GM04503 (cell line): Measurements from ENCODE around the gene ANAPC16.
"Not testable (repeated sequence)": the region's sequence is repeated elsewhere in the genome, so short reads cannot be mapped to it uniquely, and the experiment has no call there.

Experiments used
- DNase-seq: peaks from one replicate; pipeline ENCODE4 v3.0.0-alpha.2; 2012; ENCODE audit warnings: low read depth

ANAPC16 gene

DNA sequence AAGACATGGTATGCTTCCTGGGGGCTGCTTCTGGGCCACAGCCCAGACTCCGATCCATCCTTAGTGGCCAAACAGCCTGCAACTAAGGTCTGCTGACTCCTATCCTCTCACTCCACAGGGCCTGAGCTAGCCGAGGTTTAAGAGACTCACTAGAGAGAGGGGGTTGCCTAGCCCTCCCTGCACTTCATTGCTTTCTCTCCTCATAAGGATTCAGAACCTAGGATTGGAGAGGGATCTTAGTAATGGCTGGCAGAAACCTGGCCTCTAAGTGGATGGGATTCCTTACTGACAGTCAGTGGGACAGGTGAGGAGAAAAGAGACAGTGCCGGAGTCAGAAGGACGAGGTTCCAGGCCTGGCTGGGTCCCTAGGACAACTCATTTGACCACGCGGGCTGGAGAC, 49.7 kb downstream of the ANAPC16 start:
- DNase-seq = no peak

GRCh38 chr10:72265990-72266865, 50.4 kb downstream of the ANAPC16 start:
- no peak for DNase-seq

GRCh38 chr10:72267381-72267780, 51.6 kb downstream of the ANAPC16 start:
- DNase-seq = no peak

DNA sequence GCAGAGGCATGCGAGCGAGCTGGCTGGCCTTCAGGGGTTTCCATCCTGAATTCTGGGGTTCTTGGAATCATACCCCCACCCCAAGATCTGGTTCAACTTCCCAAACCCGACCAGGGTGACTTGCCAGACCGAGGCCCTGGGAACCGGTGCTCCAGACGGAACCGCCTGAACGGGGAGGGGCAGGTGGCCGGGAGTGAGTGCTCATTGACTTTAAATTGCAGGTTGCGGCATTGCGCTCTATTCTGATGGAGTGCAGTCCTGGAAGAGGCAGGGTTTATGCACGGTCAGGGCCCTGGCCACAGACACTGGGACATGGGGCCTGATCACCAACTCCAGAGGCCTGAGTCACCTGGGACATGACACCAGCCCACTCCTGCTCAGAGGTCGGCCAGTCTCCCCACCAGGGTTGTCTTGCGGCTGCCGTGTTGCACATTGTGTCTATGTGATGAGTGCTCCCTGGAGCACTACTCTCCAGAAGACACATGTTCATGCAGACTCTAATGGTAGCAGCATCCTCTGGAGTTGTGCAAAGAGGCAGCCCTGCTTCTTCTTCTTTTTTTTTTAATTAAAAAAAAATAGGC, 52.1 kb downstream of the ANAPC16 start:
- no peak for DNase-seq

- not testable (repeated sequence) for DNase-seq
Measured at GRCh38 chr10:72268475-72269200, 52.8 kb downstream of the ANAPC16 start.

GRCh38 chr10:72270607-72271281, 54.9 kb downstream of the ANAPC16 start:
- no peak for DNase-seq

GRCh38 chr10:72272689-72273409, 57.0 kb downstream of the ANAPC16 start:
- peak; percentile 94 for DNase-seq

- peak; percentile 92 for DNase-seq
Measured at GRCh38 chr10:72273410-72274212, 57.8 kb downstream of the ANAPC16 start, which contains the start of gene DDIT4. Gene DDIT4 (plus strand): TSS chr10:72273924. CDS start chr10:72274217, 293 bp downstream.

DNA sequence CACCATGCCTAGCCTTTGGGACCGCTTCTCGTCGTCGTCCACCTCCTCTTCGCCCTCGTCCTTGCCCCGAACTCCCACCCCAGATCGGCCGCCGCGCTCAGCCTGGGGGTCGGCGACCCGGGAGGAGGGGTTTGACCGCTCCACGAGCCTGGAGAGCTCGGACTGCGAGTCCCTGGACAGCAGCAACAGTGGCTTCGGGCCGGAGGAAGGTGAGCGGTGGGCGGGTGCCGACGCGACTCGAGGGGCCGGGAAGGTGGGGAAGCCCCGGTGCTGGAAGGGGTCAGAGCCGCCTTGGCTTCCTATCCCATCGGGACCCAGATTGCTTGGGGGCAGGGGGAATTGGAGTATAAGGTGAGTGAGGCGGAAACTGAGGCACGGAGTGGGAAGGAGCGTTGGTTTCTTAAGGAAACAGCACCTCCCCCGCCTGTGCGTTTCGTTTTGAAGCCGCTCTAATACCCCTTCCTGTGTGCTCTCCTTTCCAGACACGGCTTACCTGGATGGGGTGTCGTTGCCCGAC, 58.5 kb downstream of the ANAPC16 start:
- no peak for DNase-seq

DNA sequence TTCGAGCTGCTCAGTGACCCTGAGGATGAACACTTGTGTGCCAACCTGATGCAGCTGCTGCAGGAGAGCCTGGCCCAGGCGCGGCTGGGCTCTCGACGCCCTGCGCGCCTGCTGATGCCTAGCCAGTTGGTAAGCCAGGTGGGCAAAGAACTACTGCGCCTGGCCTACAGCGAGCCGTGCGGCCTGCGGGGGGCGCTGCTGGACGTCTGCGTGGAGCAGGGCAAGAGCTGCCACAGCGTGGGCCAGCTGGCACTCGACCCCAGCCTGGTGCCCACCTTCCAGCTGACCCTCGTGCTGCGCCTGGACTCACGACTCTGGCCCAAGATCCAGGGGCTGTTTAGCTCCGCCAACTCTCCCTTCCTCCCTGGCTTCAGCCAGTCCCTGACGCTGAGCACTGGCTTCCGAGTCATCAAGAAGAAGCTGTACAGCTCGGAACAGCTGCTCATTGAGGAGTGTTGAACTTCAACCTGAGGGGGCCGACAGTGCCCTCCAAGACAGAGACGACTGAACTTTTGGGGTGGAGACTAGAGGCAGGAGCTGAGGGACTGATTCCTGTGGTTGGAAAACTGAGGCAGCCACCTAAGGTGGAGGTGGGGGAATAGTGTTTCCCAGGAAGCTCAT, 59.0 kb downstream of the ANAPC16 start:
- DNase-seq = no peak

GRCh38 chr10:72275351-72276012, 59.7 kb downstream of the ANAPC16 start:
- DNase-seq = no peak

GRCh38 chr10:72276013-72276387, 60.2 kb downstream of the ANAPC16 start:
- no peak for DNase-seq

GRCh38 chr10:72276421-72277339, 60.9 kb downstream of the ANAPC16 start:
- no peak for DNase-seq

DNA sequence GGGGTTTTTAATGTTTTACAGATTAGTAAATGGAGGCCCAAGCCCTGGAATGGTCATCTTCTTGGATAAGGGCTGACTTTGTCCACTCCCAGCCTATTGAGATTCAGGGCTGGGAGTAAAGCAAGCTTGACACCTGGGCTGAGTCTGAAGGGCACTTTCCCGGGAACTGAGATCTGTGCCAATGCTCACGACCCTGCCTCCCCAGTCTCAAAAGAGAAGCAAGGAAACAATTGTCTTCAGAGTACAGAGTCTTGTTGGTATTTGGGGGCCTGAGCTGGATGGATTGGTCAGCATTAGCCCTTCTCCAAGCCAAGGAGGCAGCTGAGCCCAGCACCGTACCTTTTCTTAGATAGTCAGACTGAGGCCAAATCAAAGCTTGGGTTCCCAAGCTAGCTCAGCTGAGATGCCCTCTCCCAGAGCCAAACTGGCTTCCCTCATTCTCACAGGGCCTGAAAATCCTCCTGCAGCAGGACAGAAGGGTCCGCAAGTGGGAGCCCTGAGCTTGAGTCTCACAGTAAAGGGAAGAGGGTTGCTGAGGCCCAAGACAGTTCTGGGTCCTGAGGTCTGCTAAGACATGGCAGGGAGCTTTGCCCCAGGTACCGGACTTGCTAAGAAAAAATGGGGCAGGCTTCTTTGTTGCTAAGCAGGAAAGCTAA, 61.7 kb downstream of the ANAPC16 start:
- DNase-seq = no peak

- DNase-seq = no peak
Measured at GRCh38 chr10:72277996-72278667, 62.3 kb downstream of the ANAPC16 start.

DNA sequence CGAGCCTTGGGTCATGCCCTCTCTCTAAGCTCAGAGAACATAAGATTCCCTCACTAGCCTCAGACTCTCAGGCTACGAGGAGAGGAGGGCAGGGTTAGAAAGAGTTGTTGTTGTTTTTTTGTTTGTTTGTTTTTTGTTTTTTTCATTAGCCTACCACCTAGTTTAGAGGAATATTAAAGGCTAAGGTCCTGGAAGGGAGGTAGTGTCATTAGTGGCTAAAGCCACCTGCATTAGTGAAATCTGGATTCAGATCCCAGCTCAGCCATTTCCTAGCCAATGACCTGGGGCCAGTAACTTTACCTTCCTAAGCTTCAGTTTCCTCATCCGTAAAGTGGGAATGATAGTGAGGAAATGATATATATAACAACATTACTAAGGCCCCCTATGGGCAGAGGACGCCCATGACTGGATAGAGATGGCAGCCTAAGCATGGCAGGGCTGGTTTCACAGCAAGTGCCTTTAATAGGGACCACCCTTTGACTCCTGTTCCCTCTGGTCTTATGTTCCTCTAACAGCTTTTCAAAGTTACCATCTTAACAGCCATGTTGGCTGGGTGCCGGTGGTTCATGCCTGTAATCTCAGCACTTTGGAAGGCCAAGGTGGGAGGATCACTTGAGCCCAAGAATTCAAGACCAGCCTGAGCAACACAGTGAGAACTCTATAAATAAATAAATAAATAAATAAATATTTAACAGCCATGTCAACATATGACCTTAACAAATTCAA, 63.0 kb downstream of the ANAPC16 start:
- no peak for DNase-seq

DNA sequence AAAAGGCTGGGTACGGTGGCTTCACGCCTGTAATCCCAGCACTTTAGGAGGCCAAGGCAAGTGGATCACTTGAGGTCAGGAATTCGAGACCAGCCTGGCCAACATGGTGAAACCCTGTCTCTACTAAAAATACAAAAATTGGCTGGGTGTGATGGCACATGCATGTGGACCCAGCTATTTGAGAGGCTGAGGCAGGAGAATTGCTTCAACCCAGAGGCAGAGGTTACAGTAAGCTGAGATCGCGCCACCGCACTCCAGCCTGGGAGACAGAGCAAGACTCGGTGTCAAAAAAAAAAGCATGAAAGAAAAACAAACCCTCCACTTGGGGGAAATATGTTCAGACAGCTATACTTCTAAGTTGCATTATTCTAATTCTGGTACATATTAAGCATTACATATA, 63.8 kb downstream of the ANAPC16 start:
- DNase-seq = not testable (repeated sequence)
